ENCODE results near the gene YPEL3.

Gene YPEL3

GRCh38 chr16:30064729-30065101 is 31.3 kb downstream of the YPEL3 start:
- Histone ChIP-seq H3K4me1 (ENCODE audit: insufficient read depth, low read length) (peaks cover 11% of the 10 kb centered on the region; the same call in 1 of the 2 replicates), H3K9me3 (ENCODE audit: insufficient read depth, low read depth, low read length) (no peaks in the 10 kb centered on the region)

DNA sequence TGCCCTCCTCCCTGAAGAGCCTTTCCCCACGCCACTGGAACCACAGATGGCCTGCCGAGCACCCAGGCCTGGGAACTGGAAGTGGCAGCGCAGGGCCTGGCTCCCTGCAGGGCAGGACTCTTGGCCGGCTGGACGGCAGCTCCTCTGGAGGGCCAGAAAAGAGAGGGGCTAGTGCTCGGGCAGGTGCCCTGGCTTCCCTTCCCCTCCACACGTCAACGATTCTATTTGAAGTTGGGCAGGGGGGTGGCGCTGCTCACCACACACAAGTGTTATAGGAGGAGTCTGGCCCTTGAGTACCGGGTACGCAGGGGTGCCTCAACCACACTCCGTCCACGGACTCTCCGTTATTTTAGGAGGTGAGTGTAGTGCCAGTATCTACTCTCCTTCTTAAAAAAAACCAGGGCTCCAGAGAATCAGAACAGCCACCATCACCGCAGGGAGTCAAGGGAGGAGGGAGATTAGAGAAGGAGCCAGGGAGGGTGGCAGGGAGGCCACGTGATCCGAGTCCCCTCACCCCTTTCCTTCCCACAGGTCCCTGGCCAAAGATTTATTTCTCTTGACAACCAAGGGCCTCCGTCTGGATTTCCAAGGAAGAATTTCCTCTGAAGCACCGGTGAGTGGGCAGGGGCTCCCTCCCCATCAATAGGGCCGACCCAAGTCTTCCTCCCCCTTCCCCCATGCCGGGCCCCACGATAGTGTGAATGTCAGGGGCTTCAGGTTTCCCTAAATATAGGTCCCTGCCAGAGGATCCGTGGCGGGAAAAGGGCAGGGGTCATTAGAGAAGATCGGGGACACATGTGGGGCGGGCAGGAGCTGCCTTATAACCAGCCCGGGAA is 31.9 kb downstream of the YPEL3 start:
- peaks cover 11% of the 10 kb centered on the region; the same call in 1 of the 2 replicates for H3K4me1 ChIP-seq (ENCODE audit: insufficient read depth, low read length)

More at GRCh38 chr16:30064729-30065101, 31.3 kb downstream of the YPEL3 start:
- peaks cover 30% of the 10 kb centered on the region for H3K36me3 ChIP-seq (ENCODE audit: insufficient read depth, low read depth, low read length)
- H3K27me3 ChIP-seq (ENCODE audit: insufficient read depth, low read length) = no peaks in the 10 kb centered on the region
- H3K9ac ChIP-seq (ENCODE audit: low read depth, low read length) = peak overlapping the region; percentile 97; the same call in 1 of the 2 replicates
- H3K4me3 ChIP-seq (ENCODE audit: low read length) = peak overlapping the region; percentile 97
- H3K27ac ChIP-seq (ENCODE audit: low read length) = peak overlapping the region; percentile 75

DNA sequence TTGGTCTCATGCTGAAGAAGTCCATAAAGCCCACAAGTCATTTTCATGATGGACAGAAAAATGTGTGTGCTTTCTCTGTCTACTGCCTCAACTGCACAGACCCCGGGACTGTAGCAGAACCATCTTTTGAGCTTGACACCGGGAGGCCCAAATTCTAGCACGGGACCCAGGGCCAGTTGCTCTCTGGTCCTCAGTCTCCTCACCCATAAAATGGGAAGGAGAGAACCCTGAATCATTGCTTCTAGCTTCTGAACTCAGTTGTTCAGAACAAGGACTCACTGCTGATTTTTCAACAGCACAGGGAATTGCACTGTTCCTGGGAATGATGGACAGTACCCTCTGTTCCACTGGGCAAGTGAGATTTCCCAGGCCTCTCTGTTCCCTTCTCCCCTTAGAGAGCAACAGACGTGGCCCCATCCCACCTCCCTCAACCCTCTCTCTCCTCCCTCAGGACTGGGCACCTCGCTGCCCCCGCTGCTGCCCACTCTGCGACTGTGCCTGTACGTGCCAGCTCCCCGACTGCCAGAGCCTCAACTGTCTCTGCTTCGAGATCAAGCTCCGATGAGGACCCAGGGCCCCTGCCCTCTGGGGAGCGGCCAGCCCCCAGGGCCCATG is 32.6 kb downstream of the YPEL3 start:
- Histone ChIP-seq H3K9ac (ENCODE audit: low read depth, low read length) (peak overlapping the region; percentile 97; the same call in 1 of the 2 replicates), H3K4me1 (ENCODE audit: insufficient read depth, low read length) (peaks cover 11% of the 10 kb centered on the region; the same call in 1 of the 2 replicates), H3K27me3 (ENCODE audit: insufficient read depth, low read length) (no peaks in the 10 kb centered on the region), H3K27ac (ENCODE audit: low read length) (peak overlapping the region; percentile 75), H3K36me3 (ENCODE audit: insufficient read depth, low read depth, low read length) (peaks cover 17% of the 10 kb centered on the region), H3K4me3 (ENCODE audit: low read length) (peak overlapping the region; percentile 97), H3K9me3 (ENCODE audit: insufficient read depth, low read depth, low read length) (no peaks in the 10 kb centered on the region)

More for the DNA sequence above, 31.9 kb downstream of the YPEL3 start:
- Histone ChIP-seq H3K9me3 (ENCODE audit: insufficient read depth, low read depth, low read length) (no peaks in the 10 kb centered on the region), H3K4me3 (ENCODE audit: low read length) (peak overlapping the region; percentile 97), H3K27me3 (ENCODE audit: insufficient read depth, low read length) (no peaks in the 10 kb centered on the region), H3K27ac (ENCODE audit: low read length) (peak overlapping the region; percentile 75), H3K9ac (ENCODE audit: low read depth, low read length) (peak overlapping the region; percentile 97; the same call in 1 of the 2 replicates), H3K36me3 (ENCODE audit: insufficient read depth, low read depth, low read length) (peaks cover 24% of the 10 kb centered on the region)

- Histone ChIP-seq H3K4me1 (ENCODE audit: insufficient read depth, low read length) (peaks cover 5% of the 10 kb centered on the region; the same call in 1 of the 2 replicates), H3K27me3 (ENCODE audit: insufficient read depth, low read length) (no peaks in the 10 kb centered on the region), H3K4me3 (ENCODE audit: low read length) (no peak overlapping the region), H3K9ac (ENCODE audit: low read depth, low read length) (no peak overlapping the region), H3K27ac (ENCODE audit: low read length) (no peak overlapping the region), H3K36me3 (ENCODE audit: insufficient read depth, low read depth, low read length) (no peaks in the 10 kb centered on the region), H3K9me3 (ENCODE audit: insufficient read depth, low read depth, low read length) (no peaks in the 10 kb centered on the region)
Observed at GRCh38 chr16:30060836-30061554, 35.0 kb downstream of the YPEL3 start.

GRCh38 chr16:30060346-30060745 is 35.7 kb downstream of the YPEL3 start:
- Histone ChIP-seq H3K9ac (ENCODE audit: low read depth, low read length) (no peak overlapping the region), H3K36me3 (ENCODE audit: insufficient read depth, low read depth, low read length) (no peaks in the 10 kb centered on the region), H3K4me1 (ENCODE audit: insufficient read depth, low read length) (peaks cover 5% of the 10 kb centered on the region; the same call in 1 of the 2 replicates), H3K4me3 (ENCODE audit: low read length) (no peak overlapping the region), H3K9me3 (ENCODE audit: insufficient read depth, low read depth, low read length) (no peaks in the 10 kb centered on the region), H3K27me3 (ENCODE audit: insufficient read depth, low read length) (no peaks in the 10 kb centered on the region), H3K27ac (ENCODE audit: low read length) (no peak overlapping the region)

GRCh38 chr16:30054959-30055553 is 41.0 kb downstream of the YPEL3 start:
- Histone ChIP-seq H3K27me3 (ENCODE audit: insufficient read depth, low read length) (no peaks in the 10 kb centered on the region; the same call in 1 of the 2 replicates), H3K9ac (ENCODE audit: low read depth, low read length) (no peak overlapping the region), H3K9me3 (ENCODE audit: insufficient read depth, low read depth, low read length) (no peaks in the 10 kb centered on the region), H3K4me3 (ENCODE audit: low read length) (no peak overlapping the region), H3K27ac (ENCODE audit: low read length) (no peak overlapping the region), H3K36me3 (ENCODE audit: insufficient read depth, low read depth, low read length) (no peaks in the 10 kb centered on the region), H3K4me1 (ENCODE audit: insufficient read depth, low read length) (no peaks in the 10 kb centered on the region)

- Histone ChIP-seq H3K9me3 (ENCODE audit: insufficient read depth, low read depth, low read length) (no peaks in the 10 kb centered on the region), H3K4me3 (ENCODE audit: low read length) (no peak overlapping the region), H3K36me3 (ENCODE audit: insufficient read depth, low read depth, low read length) (no peaks in the 10 kb centered on the region), H3K27ac (ENCODE audit: low read length) (no peak overlapping the region), H3K27me3 (ENCODE audit: insufficient read depth, low read length) (no peaks in the 10 kb centered on the region; the same call in 1 of the 2 replicates), H3K4me1 (ENCODE audit: insufficient read depth, low read length) (no peaks in the 10 kb centered on the region), H3K9ac (ENCODE audit: low read depth, low read length) (no peak overlapping the region)
Observed at GRCh38 chr16:30054451-30054850, 41.6 kb downstream of the YPEL3 start.

DNA sequence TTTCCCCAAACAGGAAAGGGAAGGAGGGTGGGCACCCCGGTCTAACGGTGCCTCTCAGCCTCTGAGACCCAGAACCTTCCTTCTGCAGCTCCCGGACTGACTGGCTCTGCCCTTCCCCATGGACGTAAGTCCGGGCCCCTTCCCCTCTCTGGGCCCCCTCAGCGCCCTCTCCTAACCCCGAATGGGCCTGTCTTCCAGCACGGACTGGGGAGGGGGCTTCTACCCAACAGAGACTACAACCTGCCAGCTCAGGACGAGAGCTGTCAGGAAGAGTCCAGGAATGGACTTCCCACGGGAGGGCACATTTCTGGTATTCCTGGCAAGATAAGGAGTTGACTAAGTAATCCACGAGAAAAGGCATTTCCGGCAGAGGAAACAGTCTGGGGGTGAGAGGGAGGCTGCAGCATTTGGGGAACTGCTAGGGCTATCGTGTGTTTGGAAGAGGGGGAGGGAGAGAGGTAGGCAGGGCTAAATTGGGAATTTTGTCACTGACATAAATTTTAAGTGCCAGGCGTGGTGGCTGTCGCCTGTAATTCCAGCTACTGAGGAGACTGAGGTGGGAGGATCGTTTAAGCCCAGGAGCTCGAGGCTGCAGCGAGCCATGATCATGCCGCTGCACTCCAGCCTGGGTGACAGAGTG is 42.5 kb downstream of the YPEL3 start:
- H3K27me3 ChIP-seq (ENCODE audit: insufficient read depth, low read length) = no peaks in the 10 kb centered on the region; the same call in 1 of the 2 replicates
- peak overlapping the region; percentile 75; the same call in 1 of the 2 replicates for H3K9ac ChIP-seq (ENCODE audit: low read depth, low read length)
- H3K27ac ChIP-seq (ENCODE audit: low read length) = no peak overlapping the region
- H3K36me3 ChIP-seq (ENCODE audit: insufficient read depth, low read depth, low read length) = no peaks in the 10 kb centered on the region
- no peaks in the 10 kb centered on the region for H3K9me3 ChIP-seq (ENCODE audit: insufficient read depth, low read depth, low read length)
- H3K4me1 ChIP-seq (ENCODE audit: insufficient read depth, low read length) = no peaks in the 10 kb centered on the region
- peak overlapping the region; percentile 82 for H3K4me3 ChIP-seq (ENCODE audit: low read length)

- no peaks in the 10 kb centered on the region; the same call in 1 of the 2 replicates for H3K27me3 ChIP-seq (ENCODE audit: insufficient read depth, low read length)
- H3K4me1 ChIP-seq (ENCODE audit: insufficient read depth, low read length) = no peaks in the 10 kb centered on the region
- H3K9me3 ChIP-seq (ENCODE audit: insufficient read depth, low read depth, low read length) = no peaks in the 10 kb centered on the region
- H3K9ac ChIP-seq (ENCODE audit: low read depth, low read length) = peak overlapping the region; percentile 75; the same call in 1 of the 2 replicates
- H3K36me3 ChIP-seq (ENCODE audit: insufficient read depth, low read depth, low read length) = no peaks in the 10 kb centered on the region
- H3K27ac ChIP-seq (ENCODE audit: low read length) = no peak overlapping the region
- peak overlapping the region; percentile 82 for H3K4me3 ChIP-seq (ENCODE audit: low read length)
Observed at GRCh38 chr16:30052671-30053372, 43.2 kb downstream of the YPEL3 start.

- no peaks in the 10 kb centered on the region; the same call in 1 of the 2 replicates for H3K27me3 ChIP-seq (ENCODE audit: insufficient read depth, low read length)
- H3K9ac ChIP-seq (ENCODE audit: low read depth, low read length) = no peak overlapping the region
- H3K4me1 ChIP-seq (ENCODE audit: insufficient read depth, low read length) = no peaks in the 10 kb centered on the region
- H3K36me3 ChIP-seq (ENCODE audit: insufficient read depth, low read depth, low read length) = no peaks in the 10 kb centered on the region
- no peak overlapping the region for H3K27ac ChIP-seq (ENCODE audit: low read length)
- no peak overlapping the region for H3K4me3 ChIP-seq (ENCODE audit: low read length)
- no peaks in the 10 kb centered on the region for H3K9me3 ChIP-seq (ENCODE audit: insufficient read depth, low read depth, low read length)
Observed at GRCh38 chr16:30051518-30051917, 44.5 kb downstream of the YPEL3 start.

All from iPS-20b (cell line).